HG03060 (cell line): ENCODE measurements around the gene PPP3CB.

Experiments used
- ATAC-seq: cut with Tn5 transposase; IDR thresholded peaks from one replicate; pipeline ENCODE4 v1.9.1; 2021; ENCODE audit warnings: low read depth, moderate number of reproducible peaks; ENCODE audit not compliant: unreplicated experiment

The PPP3CB gene

DNA sequence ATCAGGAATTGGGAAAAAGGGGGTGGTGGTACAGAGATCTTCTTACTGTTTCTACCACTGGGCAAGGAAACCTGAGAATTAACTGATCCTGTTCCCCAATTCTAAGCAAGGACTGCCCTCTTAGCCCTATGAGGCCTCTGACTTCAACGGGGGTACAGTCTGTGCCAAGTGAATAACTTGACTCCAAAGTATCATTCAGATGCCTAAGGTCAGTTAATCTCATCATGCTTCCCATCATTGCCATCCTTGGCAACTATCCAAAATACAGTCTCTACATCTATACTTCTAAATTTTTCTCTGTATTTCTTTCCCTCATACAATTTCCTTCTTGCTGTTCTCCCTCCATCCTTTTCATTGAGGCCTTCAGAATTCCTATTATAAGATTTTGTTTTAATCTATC, 10.5 kb downstream of the PPP3CB start:
- ATAC-seq: no peak

DNA sequence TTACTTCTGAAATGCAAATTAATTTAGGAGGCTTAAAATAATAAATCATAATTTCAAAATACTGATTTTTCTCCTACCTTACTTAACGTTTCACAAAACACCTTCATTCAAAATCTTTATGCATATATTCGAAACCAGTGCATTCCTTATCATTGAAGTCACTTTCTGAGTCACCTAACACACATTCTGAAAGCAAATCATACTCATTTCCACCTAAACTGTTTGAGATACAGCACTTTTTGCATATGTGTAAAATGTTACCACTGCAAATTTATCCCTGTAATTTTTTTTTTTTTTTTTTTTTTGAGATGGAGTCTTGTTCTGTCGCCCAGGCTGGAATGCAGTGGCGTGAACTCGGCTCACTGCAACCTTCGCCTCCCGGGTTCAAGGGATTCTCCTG, 15.7 kb downstream of the PPP3CB start:
- no peak for ATAC-seq

- no peak for ATAC-seq
Measured at GRCh38 chr10:73478636-73479035, 17.2 kb downstream of the PPP3CB start.

- ATAC-seq: no peak
Measured at GRCh38 chr10:73471226-73471625, 24.6 kb downstream of the PPP3CB start.

- no peak for ATAC-seq
Measured at GRCh38 chr10:73469579-73469978, 26.2 kb downstream of the PPP3CB start.

DNA sequence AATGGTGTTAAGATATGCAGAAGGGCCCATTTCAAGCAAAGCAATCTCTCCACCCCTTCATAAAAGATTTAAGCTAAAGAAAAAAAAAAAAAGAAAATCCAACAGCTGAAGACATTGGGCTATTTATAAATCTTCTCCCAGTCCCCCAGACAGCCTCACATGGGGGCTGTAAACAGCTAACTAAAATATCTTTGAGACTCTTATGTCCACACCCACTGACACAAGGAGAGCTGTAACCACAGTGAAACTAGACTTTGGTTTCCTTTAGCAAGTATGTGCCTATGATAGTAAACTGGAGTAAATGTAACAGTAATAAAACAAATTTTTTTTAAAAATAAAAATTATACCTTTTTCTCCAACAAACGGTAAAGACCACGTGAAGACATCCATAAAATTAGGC, 28.6 kb downstream of the PPP3CB start:
- no peak for ATAC-seq

GRCh38 chr10:73465978-73466726, 29.7 kb downstream of the PPP3CB start:
- no peak for ATAC-seq

DNA sequence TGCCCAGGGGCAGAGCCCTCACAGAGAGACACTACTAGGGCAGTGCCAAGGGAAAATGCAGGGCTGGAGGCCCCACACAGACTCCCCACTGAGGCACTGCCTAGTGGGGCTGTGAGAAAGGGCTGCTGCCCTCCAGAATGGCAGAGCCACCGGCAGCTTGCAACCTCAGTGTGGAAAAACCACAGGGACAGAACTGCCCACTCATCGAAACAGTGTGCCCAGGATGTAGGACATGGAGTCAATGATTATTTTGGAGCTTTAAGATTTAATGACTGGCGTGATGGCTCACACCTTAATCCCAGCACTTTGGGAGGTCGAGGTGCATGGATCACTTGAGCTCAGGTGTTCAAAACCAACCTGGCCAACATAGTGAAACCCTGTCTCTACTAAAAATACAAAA, 34.9 kb downstream of the PPP3CB start:
- no peak for ATAC-seq

GRCh38 chr10:73459683-73460314, 36.0 kb downstream of the PPP3CB start:
- ATAC-seq: no peak

DNA sequence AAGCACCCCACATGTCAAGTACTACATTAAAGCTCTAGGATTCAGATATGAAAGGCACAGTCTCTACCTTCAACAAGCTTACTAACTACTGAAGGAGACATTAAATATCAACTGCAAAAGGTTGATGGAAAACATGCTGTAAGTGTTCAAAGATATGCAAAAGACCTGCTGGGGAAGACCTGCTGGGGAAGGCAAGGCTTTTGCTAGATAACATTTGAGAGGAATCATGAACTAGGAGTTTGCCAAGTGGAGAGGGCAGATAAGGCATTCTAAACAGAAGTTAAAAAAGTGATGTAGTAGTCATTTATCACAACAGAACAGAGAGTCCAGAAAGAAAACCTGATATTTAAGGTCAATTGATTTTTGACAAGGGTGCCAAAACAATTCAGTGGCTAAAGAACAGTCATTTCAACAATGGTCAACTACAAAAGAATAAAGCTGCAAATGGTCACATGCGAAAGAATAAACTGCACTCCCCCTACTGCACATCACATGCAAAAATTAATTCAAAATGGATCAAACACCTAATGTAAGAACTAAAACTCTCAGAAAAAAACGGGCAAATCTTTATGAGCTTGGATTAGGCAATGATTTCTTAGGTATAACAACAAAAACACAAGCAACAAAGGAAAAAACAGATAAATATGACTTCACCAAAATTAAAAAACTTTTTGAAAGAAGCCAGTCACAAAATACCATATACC, 39.5 kb downstream of the PPP3CB start:
- no peak for ATAC-seq

GRCh38 chr10:73449113-73449512, 46.7 kb downstream of the PPP3CB start:
- no peak for ATAC-seq

DNA sequence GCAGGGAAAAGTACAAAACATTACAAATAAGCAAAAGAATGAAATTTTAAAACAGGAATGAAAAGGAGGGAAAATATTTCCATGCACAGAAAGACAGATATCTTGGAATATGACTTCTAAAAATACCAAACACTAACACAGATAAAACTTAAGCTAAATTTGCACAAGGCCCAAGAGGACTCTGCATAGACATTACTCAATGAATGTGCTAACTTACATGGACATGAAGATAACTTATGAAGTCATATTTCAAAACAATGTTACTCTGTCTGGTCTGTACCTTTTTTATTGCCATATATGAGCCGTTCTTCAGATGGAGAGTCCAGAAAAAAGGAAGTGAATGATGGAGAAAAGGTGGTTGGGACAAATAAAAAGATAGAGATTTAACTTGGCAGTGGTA, 47.4 kb downstream of the PPP3CB start:
- no peak for ATAC-seq

DNA sequence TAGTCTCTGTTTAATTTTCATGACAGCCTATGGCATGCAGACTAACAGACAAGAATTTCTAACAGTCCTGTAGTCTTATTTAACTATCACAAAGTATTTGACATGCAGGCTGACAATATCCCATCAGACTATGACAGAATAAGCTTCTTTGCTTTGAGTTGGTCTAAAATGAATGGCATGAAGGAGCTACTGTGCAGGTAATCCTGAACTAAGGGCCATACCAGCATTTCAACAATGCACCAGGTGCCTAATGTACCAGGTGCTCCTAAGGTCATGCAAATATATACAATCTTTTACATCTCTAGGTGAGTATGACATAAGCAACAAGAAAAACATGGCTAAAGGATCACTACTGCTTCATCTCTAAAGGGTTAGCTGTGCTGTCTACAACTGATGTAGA, 48.9 kb downstream of the PPP3CB start:
- no peak for ATAC-seq

GRCh38 chr10:73444457-73444856, 51.4 kb downstream of the PPP3CB start:
- ATAC-seq: no peak

- no peak for ATAC-seq
Measured at GRCh38 chr10:73439605-73440312, 56.1 kb downstream of the PPP3CB start.

- ATAC-seq: no peak
Measured at GRCh38 chr10:73439055-73439454, 56.8 kb downstream of the PPP3CB start.

DNA sequence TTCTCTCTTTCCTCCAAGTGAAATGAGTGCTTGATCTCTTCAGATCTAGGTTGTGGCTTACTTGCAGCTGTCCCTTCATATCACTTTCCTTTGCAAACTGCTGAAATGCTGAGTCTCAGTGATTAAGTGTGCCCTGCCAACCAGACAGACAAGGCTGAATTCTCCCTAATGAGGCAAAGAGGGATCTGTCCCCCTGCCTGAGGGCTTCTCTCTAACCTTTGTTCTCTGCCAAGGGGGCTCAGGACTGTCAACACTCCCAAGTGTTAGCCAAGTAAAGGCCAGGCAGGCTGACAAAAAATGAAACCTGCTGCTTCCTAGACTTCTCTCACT, 62.3 kb downstream of the PPP3CB start, which contains the start of gene MSS51:
MSS51 (minus strand) TSS at position 24 of the 330 bp plus-strand sequence. CDS start 5,277 bp downstream, outside the sequence.
- no peak for ATAC-seq

GRCh38 chr10:73432646-73433537, 62.9 kb downstream of the PPP3CB start:
- no peak for ATAC-seq

- no peak for ATAC-seq
Measured at GRCh38 chr10:73426318-73426717, 69.5 kb downstream of the PPP3CB start.

GRCh38 chr10:73424478-73424877, 71.3 kb downstream of the PPP3CB start:
- ATAC-seq: no peak
